HEK293T (cell line): ENCODE measurements around the gene TMCO4.

Experiments used
- CTCF ChIA-PET: fragments of 350-600 bp; formaldehyde crosslinking; extraction: SDS; loops from one replicate; lab custom pipeline; 2021; ENCODE audit warnings: antibody characterized with exemption, inconsistent platforms; lab: Yijun Ruan, JAX
- POLR2A ChIA-PET: fragments of 350-600 bp; formaldehyde crosslinking; extraction: SDS; loops from one replicate; lab custom pipeline; 2020; ENCODE audit warnings: antibody characterized with exemption, inconsistent platforms; lab: Yijun Ruan, JAX
- DNase-seq: peaks from one replicate; pipeline ENCODE4 v3.0.0; 2012; ENCODE audit warnings: mixed read lengths; ENCODE audit errors: extremely low spot score
- ARNT ChIP-seq: fragments of 450-650 bp; IDR thresholded peaks from 2 replicates; pipeline ENCODE4 v1.6.1; 2017; ENCODE audit warnings: mild to moderate bottlenecking
- BHLHE40 ChIP-seq: fragments of 450-650 bp; IDR thresholded peaks from 2 replicates; pipeline ENCODE4 v1.6.1; 2016; ENCODE audit warnings: mild to moderate bottlenecking, moderate library complexity, borderline replicate concordance
- CTBP1 ChIP-seq: fragments of 450-650 bp; IDR thresholded peaks from 2 replicates; pipeline ENCODE4 v1.6.1; 2016; ENCODE audit warnings: borderline replicate concordance
- ELF4 ChIP-seq: fragments of 450-650 bp; IDR thresholded peaks from 2 replicates; pipeline ENCODE4 v1.6.1; 2017; ENCODE audit warnings: antibody characterized with exemption
- FOXA1 ChIP-seq: fragments of 450-650 bp; IDR thresholded peaks from 2 replicates; pipeline ENCODE4 v1.6.1; 2016; ENCODE audit warnings: mild to moderate bottlenecking
- FOXK2 ChIP-seq: fragments of 450-650 bp; IDR thresholded peaks from 2 replicates; pipeline ENCODE4 v1.6.1; 2016; ENCODE audit warnings: mild to moderate bottlenecking
- FOXM1 ChIP-seq: fragments of 450-650 bp; IDR thresholded peaks from 2 replicates; pipeline ENCODE4 v1.6.1; 2017; ENCODE audit warnings: mild to moderate bottlenecking, borderline replicate concordance
- HDGF ChIP-seq: fragments of 450-650 bp; IDR thresholded peaks from 2 replicates; pipeline ENCODE4 v1.6.1; 2017; ENCODE audit warnings: antibody characterized with exemption, borderline replicate concordance
- L3MBTL2 ChIP-seq: fragments of 450-650 bp; conservative IDR thresholded peaks from 2 replicates; pipeline ENCODE4 v1.6.1; 2016; ENCODE audit warnings: mild to moderate bottlenecking
- LEF1 ChIP-seq: fragments of 450-650 bp; IDR thresholded peaks from 2 replicates; pipeline ENCODE4 v1.6.1; 2017; ENCODE audit warnings: mild to moderate bottlenecking, borderline replicate concordance
- NFRKB ChIP-seq: fragments of 450-650 bp; IDR thresholded peaks from 2 replicates; pipeline ENCODE4 v1.6.1; 2016; ENCODE audit warnings: mild to moderate bottlenecking, moderate library complexity
- SP1 ChIP-seq: fragments of 450-650 bp; IDR thresholded peaks from 2 replicates; pipeline ENCODE4 v1.6.1; 2017
- SUZ12 ChIP-seq: fragments of 450-650 bp; IDR thresholded peaks from 2 replicates; pipeline ENCODE4 v1.6.1; 2016; ENCODE audit warnings: mild to moderate bottlenecking
- TARDBP ChIP-seq: fragments of 450-650 bp; IDR thresholded peaks from 2 replicates; pipeline ENCODE4 v1.6.1; 2016
- ZNF384 ChIP-seq: fragments of 450-650 bp; IDR thresholded peaks from 2 replicates; pipeline ENCODE4 v1.6.1; 2016
- TF ChIP-seq, protein P1 (sequence below): fragments of 450-650 bp; IDR thresholded peaks from 2 replicates; pipeline ENCODE4 v1.6.1; 2016

The TMCO4 gene

GRCh38 chr1:19757641-19758040, 42.1 kb downstream of the TMCO4 start:
- CTCF ChIA-PET = interaction anchor here (1.5 kb wide), 1 partner anchor 97 kb away, joined by 5 read pairs; no protein-coding TSS in a partner anchor
- DNase-seq = no peak
- POLR2A ChIA-PET = no interaction called here
- no peak for TF ChIP-seq FOXM1

GRCh38 chr1:19756480-19756879, 43.2 kb downstream of the TMCO4 start:
- POLR2A ChIA-PET = no interaction called here

DNA sequence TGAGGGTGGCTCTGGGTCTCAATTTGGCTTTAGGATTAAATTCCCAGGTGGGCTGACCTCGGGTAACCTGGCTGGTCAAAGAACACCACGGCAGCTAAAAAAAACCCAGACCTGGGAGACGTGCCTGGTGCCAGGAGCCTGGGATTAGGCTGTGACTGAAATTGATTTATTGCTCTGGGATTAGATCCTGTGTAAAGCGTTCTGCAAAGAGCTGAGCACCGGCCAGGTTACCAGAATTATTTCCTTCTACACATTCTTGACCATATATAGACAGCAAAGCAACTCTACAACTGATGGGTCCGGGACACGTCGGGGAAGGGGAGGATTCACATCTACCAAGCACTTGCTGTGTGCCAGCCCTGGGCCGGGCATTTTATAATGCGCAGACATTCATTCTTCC, 45.2 kb downstream of the TMCO4 start:
- peak; percentile 41 for DNase-seq
- CTCF ChIA-PET = no interaction called here
- no peak for TF ChIP-seq NFRKB
- no peak for TF ChIP-seq TARDBP
- TF ChIP-seq CTBP1 = no peak
- no peak for TF ChIP-seq FOXA1
- TF ChIP-seq ARNT = peak; percentile 82
- no peak for TF ChIP-seq HDGF
- TF ChIP-seq, protein P1, sequence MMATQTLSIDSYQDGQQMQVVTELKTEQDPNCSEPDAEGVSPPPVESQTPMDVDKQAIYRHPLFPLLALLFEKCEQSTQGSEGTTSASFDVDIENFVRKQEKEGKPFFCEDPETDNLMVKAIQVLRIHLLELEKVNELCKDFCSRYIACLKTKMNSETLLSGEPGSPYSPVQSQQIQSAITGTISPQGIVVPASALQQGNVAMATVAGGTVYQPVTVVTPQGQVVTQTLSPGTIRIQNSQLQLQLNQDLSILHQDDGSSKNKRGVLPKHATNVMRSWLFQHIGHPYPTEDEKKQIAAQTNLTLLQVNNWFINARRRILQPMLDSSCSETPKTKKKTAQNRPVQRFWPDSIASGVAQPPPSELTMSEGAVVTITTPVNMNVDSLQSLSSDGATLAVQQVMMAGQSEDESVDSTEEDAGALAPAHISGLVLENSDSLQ = peak; percentile 84
- TF ChIP-seq L3MBTL2 = no peak
- TF ChIP-seq FOXM1 = no peak
- TF ChIP-seq ELF4 = no peak
- no peak for TF ChIP-seq ZNF384
- TF ChIP-seq SUZ12 = no peak
- no peak for TF ChIP-seq BHLHE40
- POLR2A ChIA-PET = no interaction called here

More at GRCh38 chr1:19756480-19756879, 43.2 kb downstream of the TMCO4 start:
- no peak for DNase-seq
- TF ChIP-seq LEF1 (no peak), L3MBTL2 (no peak), ARNT (no peak), HDGF (no peak), ELF4 (no peak), FOXA1 (no peak), CTBP1 (no peak), SP1 (no peak), NFRKB (no peak), TARDBP (no peak), FOXK2 (no peak), SUZ12 (no peak), BHLHE40 (no peak), ZNF384 (no peak), FOXM1 (no peak)
- TF ChIP-seq, protein P1 = no peak
- CTCF ChIA-PET = no interaction called here

DNA sequence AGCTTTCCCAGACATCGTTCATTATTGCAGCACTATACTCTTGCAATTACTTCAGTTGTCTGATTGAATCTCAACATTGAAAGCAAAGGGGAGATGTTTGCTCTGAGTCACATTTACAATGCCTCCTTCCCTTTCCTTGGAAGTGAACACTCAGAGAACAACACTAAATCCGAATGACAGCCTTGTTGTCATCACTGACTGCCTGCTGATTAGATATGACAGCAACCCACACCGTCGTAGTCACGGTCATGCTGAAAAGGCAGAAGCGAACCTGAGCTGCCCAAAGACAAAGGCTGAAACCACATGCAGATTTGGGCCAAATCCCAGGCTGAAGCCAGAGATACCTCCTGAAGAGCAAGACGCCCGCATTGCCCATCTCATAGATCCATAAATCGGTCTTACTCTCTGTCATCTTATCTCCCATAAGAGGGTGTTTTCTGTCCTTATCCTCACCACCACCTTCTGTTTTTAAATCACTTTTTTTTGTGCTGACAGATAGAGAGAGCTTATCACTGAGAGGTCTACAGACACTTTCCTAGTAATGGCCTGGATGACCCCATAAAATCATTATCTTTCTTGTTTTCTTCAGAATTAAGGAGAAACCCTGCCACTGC, 47.5 kb downstream of the TMCO4 start:
- POLR2A ChIA-PET = no interaction called here
- CTCF ChIA-PET = interaction anchor here (0.6 to 1.7 kb wide), 3 partner anchors 9 to 90 kb away, joined by 3 to 6 read pairs (median 5); no protein-coding TSS in a partner anchor
- no peak for TF ChIP-seq ZNF384
- TF ChIP-seq HDGF = no peak
- no peak for TF ChIP-seq FOXK2
- TF ChIP-seq, protein P1 = no peak; the same call in 1 of the 2 replicates
- TF ChIP-seq SUZ12 = no peak
- no peak for TF ChIP-seq FOXA1
- no peak for TF ChIP-seq NFRKB
- TF ChIP-seq CTBP1 = no peak
- TF ChIP-seq LEF1 = no peak
- no peak for TF ChIP-seq FOXM1
- TF ChIP-seq SP1 = no peak
- TF ChIP-seq BHLHE40 = no peak
- no peak for DNase-seq

GRCh38 chr1:19750882-19751276, 48.8 kb downstream of the TMCO4 start:
- POLR2A ChIA-PET = no interaction called here
- DNase-seq = no peak
- CTCF ChIA-PET = no interaction called here
- TF ChIP-seq ARNT (no peak), TARDBP (no peak), BHLHE40 (no peak), LEF1 (no peak), CTBP1 (no peak), FOXM1 (no peak), SUZ12 (no peak), NFRKB (no peak), SP1 (no peak), HDGF (no peak), ELF4 (no peak), L3MBTL2 (no peak), ZNF384 (no peak), FOXK2 (no peak), FOXA1 (no peak)
- TF ChIP-seq, protein P1 = no peak
